ENCODE data around the gene ZBTB2. TPM values are rescaled to one million over a fixed set of nuclear protein-coding genes. Genes with fewer than 3 reads are reported as not detected.
A peak's percentile ranks its signal among the peaks of the same experiment; 100 is the strongest.
"Not testable (repeated sequence)": the region's sequence is repeated elsewhere in the genome, so short reads cannot be mapped to it uniquely, and the experiment has no call there.

The ZBTB2 gene
- total RNA-seq, 1 donor from 2014 or later, result 10.3 TPM

DNA sequence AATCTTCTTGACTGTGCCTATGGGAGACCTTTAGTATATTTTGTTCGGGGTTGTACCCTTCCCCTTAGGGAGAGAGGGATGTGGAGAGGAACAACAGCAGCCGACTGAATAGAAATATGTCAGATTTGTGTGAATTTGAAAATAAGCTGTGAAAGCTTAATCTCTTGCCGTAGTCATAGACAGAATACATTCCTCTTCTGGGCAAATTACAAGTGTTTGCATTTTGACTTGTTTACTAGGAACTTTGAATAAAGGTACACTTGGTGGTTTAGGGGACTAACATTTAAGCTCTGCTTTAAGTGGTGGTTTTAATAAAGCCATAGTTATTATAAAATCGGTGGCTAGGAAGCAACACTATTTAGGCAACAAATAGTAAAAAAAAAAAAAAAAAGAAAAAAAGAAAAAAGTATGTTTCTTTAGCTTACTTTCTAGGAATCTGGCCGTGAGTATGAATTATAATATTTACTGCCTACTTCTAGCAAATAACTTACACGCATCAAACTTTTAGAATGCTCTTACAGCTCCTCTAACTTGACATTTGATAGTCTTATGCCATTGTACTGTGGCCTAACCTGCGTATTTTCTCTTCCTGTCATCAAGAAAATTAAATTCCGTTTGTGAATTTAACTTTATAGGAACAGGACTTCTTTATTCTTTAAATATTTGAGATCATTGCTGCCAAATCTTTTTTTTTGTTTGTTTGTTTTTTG, 65.1 kb downstream of the ZBTB2 start:
- DNase-seq, result no peak

DNA sequence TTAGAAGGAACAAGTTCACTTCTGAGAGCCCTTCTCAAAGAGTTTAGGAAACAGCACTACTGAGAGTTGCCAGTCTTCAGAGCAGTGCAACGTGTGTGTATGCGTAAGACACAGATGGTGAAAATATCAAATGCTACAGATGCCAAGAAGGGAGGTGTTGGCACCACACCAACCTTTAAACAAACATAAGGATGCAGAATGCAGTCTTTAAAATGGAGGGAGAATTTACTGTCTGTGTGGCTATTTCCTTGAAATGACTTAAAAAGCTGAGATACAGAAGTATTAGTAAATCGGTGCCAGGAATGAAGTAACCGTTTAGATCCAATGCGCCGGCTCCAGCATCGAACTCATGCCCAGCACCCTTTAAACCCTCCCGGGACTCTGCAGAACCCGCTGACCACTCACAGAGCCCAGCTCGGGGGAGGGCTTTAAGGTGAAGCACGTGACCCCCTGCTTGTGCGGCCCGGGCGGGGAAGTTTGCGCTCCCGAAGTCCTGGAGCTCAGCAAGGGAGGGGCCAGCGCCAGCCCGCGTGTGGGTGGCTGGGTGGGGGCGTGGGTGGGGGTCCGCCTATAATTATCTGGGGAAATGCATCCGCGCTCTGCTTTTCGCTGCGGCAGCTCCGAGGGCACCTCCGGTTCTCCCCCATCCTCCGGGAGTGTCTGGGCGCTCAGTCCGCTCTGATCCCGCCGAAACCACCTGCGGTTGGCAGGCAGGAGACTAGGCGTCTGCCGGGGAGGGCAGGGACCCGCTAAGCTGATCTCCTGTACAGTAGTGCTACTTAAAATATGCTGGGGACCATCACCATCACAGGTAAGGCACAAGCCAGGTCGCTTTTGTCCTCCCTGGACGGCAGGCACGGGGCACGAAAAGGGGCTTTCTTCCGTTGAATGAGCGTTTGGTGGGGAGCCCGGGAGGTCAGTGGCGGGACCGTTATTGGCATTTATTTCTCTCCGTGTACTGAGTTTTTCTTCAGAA, 66.0 kb downstream of the ZBTB2 start:
- no peak for DNase-seq

DNA sequence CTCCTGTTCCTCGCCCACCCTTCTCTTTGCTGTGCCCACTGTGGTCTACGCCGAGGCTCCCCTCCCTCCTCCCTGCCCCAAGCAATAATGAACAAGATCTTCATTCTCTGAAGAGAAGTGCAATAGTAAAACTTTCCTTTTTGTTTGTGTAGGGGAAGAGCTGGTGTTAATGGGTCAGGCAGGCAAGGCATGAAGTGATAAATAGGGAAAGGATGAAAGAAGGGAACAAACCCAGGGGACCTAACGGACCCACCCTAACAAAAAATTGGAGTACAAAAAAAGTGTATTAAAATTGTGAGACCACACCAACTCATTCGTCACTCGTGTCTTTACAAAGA, 66.9 kb downstream of the ZBTB2 start:
- DNase-seq, result no peak

DNA sequence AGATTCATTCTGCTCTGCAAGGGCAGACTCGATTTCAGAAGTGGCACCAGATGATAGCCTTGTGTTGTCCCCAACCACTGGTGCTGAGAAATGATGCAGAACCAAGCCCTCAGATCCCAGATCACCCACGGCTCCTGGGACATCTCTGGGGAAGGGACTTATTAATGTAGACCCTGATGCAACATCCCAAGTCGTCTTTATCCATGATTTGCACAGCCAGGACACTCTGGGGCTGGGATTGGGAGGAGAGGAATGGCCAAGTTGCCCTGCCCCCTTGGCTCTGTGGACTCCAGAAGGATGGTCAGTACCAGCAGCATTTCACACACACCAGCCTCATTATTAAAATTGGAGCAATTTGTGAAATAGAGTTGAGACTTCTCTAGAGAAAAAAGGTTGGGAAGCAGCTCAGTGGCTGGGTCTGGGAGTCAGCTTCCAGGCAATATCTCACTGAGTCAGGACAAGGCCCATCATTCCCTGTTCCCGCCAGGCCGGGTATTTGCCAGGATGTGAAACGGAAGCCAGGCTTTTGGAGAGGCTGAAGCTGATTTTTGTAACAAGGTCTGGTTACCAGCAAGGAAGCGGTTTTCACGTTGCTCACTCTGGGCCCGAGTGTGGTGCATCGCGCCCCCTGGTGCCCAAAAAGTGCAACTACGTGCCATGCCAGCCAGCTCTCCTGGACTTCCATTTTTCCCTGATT, 67.4 kb downstream of the ZBTB2 start:
- peak; percentile 75 for DNase-seq

DNA sequence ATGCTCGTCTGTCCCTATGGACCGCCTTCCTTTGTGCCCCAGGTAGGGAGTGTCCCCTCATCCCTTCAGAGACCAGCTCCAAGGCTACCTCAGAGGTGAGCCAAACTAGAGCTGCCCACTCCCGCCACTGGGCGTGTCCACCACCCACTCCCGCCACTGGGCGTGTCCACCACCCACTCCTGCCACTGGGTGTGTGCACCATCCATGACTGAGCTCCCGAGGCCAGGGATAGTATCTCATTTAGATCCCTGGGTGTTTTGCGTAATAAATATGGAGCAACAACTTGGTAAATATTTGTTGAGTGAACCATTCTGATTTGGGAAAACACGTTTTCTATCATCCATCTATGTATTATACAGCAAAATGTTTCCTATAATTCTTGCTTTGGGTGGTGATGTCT, 68.8 kb downstream of the ZBTB2 start:
- no peak for DNase-seq

DNA sequence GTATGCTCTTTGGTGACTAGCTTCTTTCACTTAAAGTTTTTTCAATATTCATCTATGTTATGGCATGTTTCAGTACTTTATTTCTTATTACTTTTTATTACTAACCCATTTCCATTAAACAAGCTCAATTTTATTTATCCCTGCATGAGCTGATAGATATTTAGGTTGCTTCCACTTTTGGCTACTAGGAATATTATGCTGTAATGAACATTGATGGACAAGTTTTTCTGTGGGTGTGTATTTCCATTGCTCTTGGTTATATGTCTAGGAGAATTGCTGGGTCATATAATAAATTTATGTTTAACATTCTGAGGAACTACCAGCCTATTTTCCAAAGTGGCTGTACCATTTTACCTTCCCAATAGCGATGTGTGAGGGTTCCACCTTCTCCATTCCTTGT, 69.9 kb downstream of the ZBTB2 start:
- no peak for DNase-seq

DNA sequence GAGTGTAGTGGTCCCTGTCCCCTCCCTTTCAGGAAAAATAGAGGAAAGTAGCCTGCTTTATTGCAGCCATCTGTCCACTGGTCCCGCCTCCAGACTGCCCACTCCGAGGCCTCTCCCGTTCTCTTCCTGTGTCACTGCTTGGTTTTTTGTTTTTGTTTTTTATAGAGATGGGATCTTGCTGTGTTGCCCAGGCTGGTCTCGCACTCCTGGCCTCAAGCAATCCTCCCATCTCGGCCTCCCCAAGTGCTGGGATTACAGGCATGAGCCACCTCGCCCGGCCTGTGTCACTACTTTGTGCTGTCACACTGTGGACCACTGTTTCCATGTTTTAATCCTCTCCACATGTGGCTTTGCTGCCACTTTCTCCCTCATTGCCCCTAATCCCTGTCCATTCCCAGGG, 71.2 kb downstream of the ZBTB2 start:
- no peak for DNase-seq

DNA sequence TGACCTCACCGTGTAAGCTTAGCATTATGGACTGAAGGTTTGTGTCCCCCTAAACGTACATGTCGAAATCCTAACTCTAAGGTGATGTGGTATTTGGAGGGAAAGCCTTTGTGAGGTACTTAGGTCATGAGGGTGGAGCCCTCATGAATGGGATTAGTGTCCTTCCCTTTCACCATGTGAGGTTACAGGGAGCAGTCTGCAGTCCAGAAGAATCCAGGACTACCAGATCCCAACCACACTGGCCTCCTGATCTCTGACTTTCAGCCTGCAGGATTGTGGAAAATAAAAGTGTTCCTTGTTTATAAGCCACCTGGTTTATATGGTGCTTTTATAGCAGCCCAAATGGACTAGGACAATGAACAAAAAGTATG, 73.4 kb downstream of the ZBTB2 start:
- DNase-seq, result no peak

DNA sequence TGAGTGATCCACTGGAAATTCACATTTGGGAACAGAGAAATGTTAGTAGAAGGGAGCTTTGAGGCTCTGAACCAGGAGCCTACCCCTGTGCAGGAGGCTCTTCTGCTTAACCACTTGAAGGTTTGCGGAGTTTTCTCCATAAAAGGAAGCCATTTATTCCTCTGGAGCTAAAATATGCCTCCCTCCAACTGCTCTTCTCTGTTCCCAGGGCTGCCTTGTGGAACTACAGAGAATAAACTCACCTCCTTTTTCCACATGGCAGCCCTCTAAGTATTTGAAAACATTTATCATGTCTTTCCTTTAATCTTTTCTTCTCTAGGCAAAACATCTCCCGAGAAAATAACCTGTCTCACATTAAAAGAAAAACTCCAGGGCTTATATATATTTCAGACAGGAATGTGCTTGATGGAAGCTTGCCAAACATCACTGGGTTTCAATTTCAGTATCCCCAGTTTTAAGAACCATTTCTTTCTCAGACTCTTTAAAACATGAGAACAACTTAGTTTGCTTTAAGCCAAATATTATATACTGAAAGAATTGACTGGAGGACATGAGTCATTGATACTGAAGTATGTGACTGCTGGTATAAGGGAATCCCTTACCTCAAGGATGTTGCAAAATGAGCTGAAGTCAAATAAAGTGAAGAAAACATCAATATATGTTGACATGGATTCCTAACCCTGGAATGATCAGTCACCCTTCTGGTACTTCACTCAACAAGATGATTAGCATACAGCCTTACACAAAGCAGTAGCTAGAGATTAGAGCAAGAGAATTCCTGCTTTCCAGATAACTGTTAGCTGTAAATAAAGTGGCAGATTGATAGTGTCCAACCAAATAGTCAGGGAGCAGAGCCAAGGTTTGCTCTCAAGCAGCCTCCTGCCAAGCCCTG, 74.0 kb downstream of the ZBTB2 start:
- DNase-seq, result no peak

DNA sequence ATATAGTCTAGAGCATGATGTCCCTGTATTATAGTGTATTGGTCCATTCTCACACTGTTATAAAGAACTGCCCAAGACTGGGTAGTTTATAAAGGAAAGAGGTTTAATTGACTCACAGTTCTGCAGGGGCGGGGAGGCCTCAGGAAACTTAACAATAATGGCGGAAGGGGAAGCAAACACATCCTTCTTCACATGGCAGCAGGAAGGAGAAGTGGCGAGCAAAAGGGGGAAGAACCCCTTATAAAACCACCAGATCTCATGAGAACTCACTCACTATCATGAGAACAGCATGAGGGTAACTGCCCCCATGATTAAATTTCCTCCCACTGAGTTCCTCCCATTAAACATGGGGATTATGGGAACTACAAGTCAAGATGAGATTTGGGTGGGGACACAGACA, 75.7 kb downstream of the ZBTB2 start:
- not testable (repeated sequence) for DNase-seq

Small RNA genes lying within 50 kb of the gene (small RNA-seq; reads per million reads assigned to genes)
- gene RF00019, result not detected

Other genes starting within 250 kb of the ZBTB2 start
- 42.9 TPM for gene AKAP12, start 151.6 kb downstream of the ZBTB2 start, total RNA-seq
- gene RMND1, start 60.6 kb upstream of the ZBTB2 start, total RNA-seq, result 33.7 TPM
- 0.47 TPM for gene CCDC170, start 102.5 kb upstream of the ZBTB2 start, total RNA-seq

Data from occipital lobe (tissue), 3 donors.